Spleen (tissue), 7 donors: ENCODE measurements around the gene YPEL1.

Source experiments
- POLR2A ChIP-seq, 3 donors: fragments of 450-650 bp; IDR thresholded peaks; one replicate each; pipeline ENCODE4 v1.5.1; 2017; ENCODE audit warnings: antibody characterized with exemption in 3 of 3, mild to moderate bottlenecking in 1 of 3
- TF ChIP-seq, protein P1 (sequence below), 11 experiments: fragments of 200-600 bp in 7 of 11; fragments of 450-650 bp in 4 of 11; sonication (generic) in 4 of 11; IDR thresholded peaks in 8 of 11; conservative IDR thresholded peaks in 3 of 11; 1 replicate in 7 of 11; 2 replicates in 4 of 11; pipeline versions ENCODE4 v1.4.0 to v1.8.0; 2016 to 2021; ENCODE audit warnings: antibody characterized with exemption in 11 of 11, inconsistent platforms in 4 of 11, mild to moderate bottlenecking in 1 of 11
- donor health status: DM: no; HTN: no; CAD: no; lungs with moderate emphysema.
- donor health status: DM: no; HTN: no; CAD: no.
- donor health status: DM: no; HTN: no; CAD: no.

DNA sequence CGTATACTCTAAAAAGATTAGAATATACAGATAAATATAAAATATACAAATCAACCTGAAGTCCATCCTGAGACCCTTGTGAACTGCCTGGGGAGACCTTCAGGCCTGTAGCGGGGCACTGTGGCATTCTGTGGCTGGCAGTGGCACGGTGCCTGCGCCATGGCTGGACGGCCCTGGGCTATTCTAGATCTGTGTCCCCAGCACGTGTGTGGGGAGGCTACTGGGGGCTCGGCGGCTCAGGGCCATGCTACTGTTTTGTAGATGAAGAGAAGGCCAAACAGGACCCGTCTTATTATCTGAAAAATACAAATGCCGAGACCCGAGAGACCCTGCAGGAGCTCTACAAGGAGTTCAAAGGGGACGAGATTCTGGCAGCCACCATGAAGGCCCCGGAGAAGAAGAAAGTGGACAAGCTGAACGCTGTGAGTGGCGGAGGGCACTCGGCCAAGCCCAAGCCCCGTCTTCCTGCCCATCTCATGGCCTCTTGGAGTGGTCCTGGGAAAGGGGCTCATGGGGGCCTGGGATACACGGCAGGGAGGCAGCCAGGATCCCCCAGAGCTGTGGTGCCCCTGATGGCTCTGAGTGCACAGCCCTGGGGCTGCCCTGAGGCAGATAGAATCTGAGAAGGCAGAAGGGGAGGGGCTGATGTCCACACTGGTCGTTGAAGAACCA is 51.0 kb downstream of the YPEL1 start:
- TF ChIP-seq, protein P1, sequence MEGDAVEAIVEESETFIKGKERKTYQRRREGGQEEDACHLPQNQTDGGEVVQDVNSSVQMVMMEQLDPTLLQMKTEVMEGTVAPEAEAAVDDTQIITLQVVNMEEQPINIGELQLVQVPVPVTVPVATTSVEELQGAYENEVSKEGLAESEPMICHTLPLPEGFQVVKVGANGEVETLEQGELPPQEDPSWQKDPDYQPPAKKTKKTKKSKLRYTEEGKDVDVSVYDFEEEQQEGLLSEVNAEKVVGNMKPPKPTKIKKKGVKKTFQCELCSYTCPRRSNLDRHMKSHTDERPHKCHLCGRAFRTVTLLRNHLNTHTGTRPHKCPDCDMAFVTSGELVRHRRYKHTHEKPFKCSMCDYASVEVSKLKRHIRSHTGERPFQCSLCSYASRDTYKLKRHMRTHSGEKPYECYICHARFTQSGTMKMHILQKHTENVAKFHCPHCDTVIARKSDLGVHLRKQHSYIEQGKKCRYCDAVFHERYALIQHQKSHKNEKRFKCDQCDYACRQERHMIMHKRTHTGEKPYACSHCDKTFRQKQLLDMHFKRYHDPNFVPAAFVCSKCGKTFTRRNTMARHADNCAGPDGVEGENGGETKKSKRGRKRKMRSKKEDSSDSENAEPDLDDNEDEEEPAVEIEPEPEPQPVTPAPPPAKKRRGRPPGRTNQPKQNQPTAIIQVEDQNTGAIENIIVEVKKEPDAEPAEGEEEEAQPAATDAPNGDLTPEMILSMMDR (IDR thresholded peaks at IDR 0.05 in 8 of 11, conservative IDR thresholded peaks at IDR 0.05 in 3 of 11), result no peak
- TF ChIP-seq POLR2A (IDR thresholded peaks at IDR 0.05), result no peak
